Endothelial cell of umbilical vein (primary cell): Measurements from ENCODE around the gene HBE1. TPM values are rescaled to one million over a fixed set of nuclear protein-coding genes. Genes with fewer than 3 reads are reported as not detected.

Experiments used
- BruUV-seq: library from RNA; stranded (reverse); fragments of 400-500 nt; replicated peaks from 2 replicates; lab custom pipeline; 2021; lab: Mats Ljungman, UMichigan
- CTCF ChIA-PET: fragments of 300-600, 350-600 bp; sonication (Branson Sonifier 250); formaldehyde crosslinking; loops from one replicate; lab custom pipeline; 2021; ENCODE audit warnings: antibody characterized with exemption, inconsistent platforms; lab: Charles Lee
- POLR2A ChIA-PET: fragments of 300-600, 350-600 bp; sonication (Branson Sonifier 250); formaldehyde crosslinking; loops from one replicate; lab custom pipeline; 2021; ENCODE audit warnings: antibody characterized with exemption, inconsistent platforms; lab: Charles Lee
- DNase-seq: peaks from one replicate; pipeline ENCODE4 v3.0.0-alpha.2; 2011; ENCODE audit warnings: low read depth, low spot score
- FAIRE-seq: peaks from 2 replicates; lab custom pipeline; 2011; peaks lifted over from hg19 to GRCh38; lab: Jason Lieb, UNC
- H2AFZ ChIP-seq: 2 replicates; pipeline ENCODE4 v1.6.0; 2012; ENCODE audit warnings: low read depth, low read length, control low read depth, inconsistent platforms
- H3K27ac ChIP-seq: 2 replicates; pipeline ENCODE4 v1.5.1; 2011; ENCODE audit warnings: low read depth, mild to moderate bottlenecking, control low read depth, low read length, moderate library complexity; ENCODE audit not compliant: insufficient read depth
- H3K27me3 ChIP-seq, 2 experiments: 2 replicates each; pipeline versions ENCODE4 v1.6.0 to v1.6.1; 2011; ENCODE audit warnings: low read length in 2 of 2, mixed read lengths in 1 of 2; ENCODE audit not compliant: control insufficient read depth in 2 of 2, insufficient read depth in 2 of 2
- H3K36me3 ChIP-seq, 2 experiments: 2 replicates in 1 of 2; 3 replicates in 1 of 2; pipeline ENCODE4 v1.5.1; 2011; ENCODE audit warnings: low read length in 2 of 2, mild to moderate bottlenecking in 1 of 2, moderate library complexity in 1 of 2; ENCODE audit not compliant: control insufficient read depth in 2 of 2, insufficient read depth in 2 of 2; ENCODE audit errors: extremely low read depth in 1 of 2
- H3K4me1 ChIP-seq: 3 replicates; pipeline ENCODE4 v1.5.1; 2011; ENCODE audit warnings: mild to moderate bottlenecking, low read length; ENCODE audit not compliant: control insufficient read depth, insufficient read depth; ENCODE audit errors: extremely low read depth
- H3K4me2 ChIP-seq: 2 replicates; pipeline ENCODE4 v1.6.1; 2011; ENCODE audit warnings: low read length, control low read depth, mixed read lengths; ENCODE audit not compliant: insufficient read depth
- H3K4me3 ChIP-seq, 3 experiments: fragments of 200-600 bp in 1 of 3; sonication (generic), shearing (Covaris generic) in 1 of 3; replicated peaks in 1 of 3; 2 replicates each; pipeline ENCODE4 v1.5.1; 2011 to 2016; ENCODE audit warnings: control low read depth in 3 of 3, low read length in 3 of 3, mild to moderate bottlenecking in 2 of 3, inconsistent platforms in 1 of 3, low read depth in 1 of 3, moderate library complexity in 1 of 3; ENCODE audit not compliant: insufficient read depth in 1 of 3
- H3K79me2 ChIP-seq: 2 replicates; pipeline ENCODE4 v1.6.0; 2012; ENCODE audit warnings: low read length, inconsistent platforms; ENCODE audit not compliant: control insufficient read depth, insufficient read depth
- H3K9ac ChIP-seq: replicated peaks from 2 replicates; pipeline ENCODE3; 2011; ENCODE audit warnings: low read length, control low read depth; ENCODE audit not compliant: insufficient read depth; ENCODE audit errors: extremely low read depth
- H3K9me1 ChIP-seq: replicated peaks from 3 replicates; pipeline ENCODE4 v1.6.0; 2011; ENCODE audit warnings: mild to moderate bottlenecking, low read length; ENCODE audit not compliant: control insufficient read depth, insufficient read depth; ENCODE audit errors: extremely low read depth
- H3K9me3 ChIP-seq: replicated peaks from 2 replicates; pipeline ENCODE4 v1.5.1; 2012; ENCODE audit warnings: low read length, inconsistent platforms; ENCODE audit not compliant: control insufficient read depth, insufficient read depth
- H4K20me1 ChIP-seq: replicated peaks from 2 replicates; pipeline ENCODE3; 2011; ENCODE audit warnings: mild to moderate bottlenecking, low read length; ENCODE audit not compliant: control insufficient read depth, insufficient read depth; ENCODE audit errors: extremely low read depth
- CTCF ChIP-seq, 2 donors: IDR thresholded peaks; 1 replicate in 1 of 2; 2 replicates in 1 of 2; pipeline ENCODE4 v1.5.1; 2011; ENCODE audit warnings: low read length in 2 of 2, mild to moderate bottlenecking in 2 of 2, moderate library complexity in 2 of 2, control low read depth in 1 of 2, inconsistent platforms in 1 of 2, low read depth in 1 of 2; ENCODE audit not compliant: insufficient read depth in 1 of 2; ENCODE audit errors: extremely low read depth in 1 of 2
- EZH2 ChIP-seq: IDR thresholded peaks from 2 replicates; pipeline ENCODE4 v1.6.1; 2012; ENCODE audit warnings: borderline replicate concordance, low read depth, mild to moderate bottlenecking, moderate library complexity, low read length, inconsistent platforms; ENCODE audit not compliant: severe bottlenecking
- FOS ChIP-seq: IDR thresholded peaks from 2 replicates; pipeline ENCODE4 v1.6.1; 2011; ENCODE audit warnings: mild to moderate bottlenecking, low read length, moderate library complexity, borderline replicate concordance; ENCODE audit not compliant: insufficient read depth
- GATA2 ChIP-seq: IDR thresholded peaks from 2 replicates; pipeline ENCODE4 v1.7.0; 2011; ENCODE audit warnings: low read depth, mild to moderate bottlenecking, moderate library complexity, mixed read lengths, low read length; ENCODE audit not compliant: insufficient read length, insufficient read depth
- JUN ChIP-seq: IDR thresholded peaks from 2 replicates; pipeline ENCODE4 v1.6.1; 2011; ENCODE audit warnings: borderline replicate concordance, low read depth; ENCODE audit not compliant: insufficient read length, insufficient read depth
- MAX ChIP-seq: IDR thresholded peaks from 2 replicates; pipeline ENCODE4 v1.6.1; 2011; ENCODE audit not compliant: insufficient read depth, insufficient read length
- MYC ChIP-seq: IDR thresholded peaks from one replicate; pipeline ENCODE4 v1.6.1; 2011; ENCODE audit warnings: mild to moderate bottlenecking, low read depth, low read length
- POLR2A ChIP-seq: IDR thresholded peaks from 2 replicates; pipeline ENCODE4 v1.6.1; 2012; ENCODE audit warnings: low read depth, mild to moderate bottlenecking, control low read depth, low read length
- POLR2AphosphoS5 ChIP-seq: IDR thresholded peaks from 2 replicates; pipeline ENCODE4 v1.6.1; 2012; ENCODE audit warnings: low read depth, mild to moderate bottlenecking, control low read depth, low read length, moderate library complexity; ENCODE audit not compliant: insufficient read depth
- dilution Hi-C: fragments of 300-500 bp; cut with MboI; formaldehyde crosslinking; loops from one replicate; pipeline ENCODE4 v1.15.0; 2019; ENCODE audit warnings: low sequenced_read_pairs; ENCODE audit not compliant: extremely low pct_ligation_motif_present
- intact Hi-C: fragments of 100-400 bp; cut with micrococcal nuclease; formaldehyde crosslinking; loops from one replicate; pipeline ENCODE4 v1.10.0; 2022
- polyA plus RNA-seq, 4 experiments: library from polyadenylated mRNA; depleted of rRNA in 3 of 4; stranded (reverse) in 3 of 4; unstranded in 1 of 4; fragments of >200 nt; gene quantifications; 2 replicates each; pipeline versions ENCODE4 v1.2.1 to v1.2.3, GENCODE V29; 2011 to 2012; ENCODE audit warnings: missing spikeins in 1 of 4
- total RNA-seq: library from RNA; stranded (reverse); gene quantifications from 2 replicates; pipeline ENCODE4 v1.2.3, GENCODE V29; 2021

HBE1 gene
- total and polyA plus RNA-seq, 2 donors (not counting 3 experiments of a cell fraction or from before 2014, with no cell fraction given): 0.37 TPM; not detected in 1

DNA sequence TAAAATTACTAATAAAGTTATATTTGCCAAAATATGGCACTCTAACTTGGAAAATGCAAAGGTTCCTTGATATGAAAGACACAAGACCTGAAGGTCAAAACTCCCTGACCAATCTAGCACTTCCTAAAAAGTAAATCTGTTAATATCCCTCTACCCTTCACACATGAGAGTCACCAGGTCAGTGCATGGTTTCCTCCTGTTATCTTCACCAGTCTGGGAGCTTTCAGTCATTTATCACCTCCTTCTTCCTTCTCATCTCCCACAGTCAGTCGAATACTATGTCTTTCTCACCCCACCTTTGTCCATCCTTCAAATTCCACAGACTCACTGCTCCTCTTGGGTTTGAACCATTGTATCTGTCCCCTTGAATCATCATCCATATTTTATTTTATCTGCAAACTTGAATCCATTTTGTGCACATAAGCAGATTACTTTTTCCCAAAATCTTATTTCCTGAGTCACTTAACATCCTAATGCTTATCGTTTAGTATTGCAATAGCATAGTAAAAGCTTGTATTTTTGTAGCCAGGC, 2.6 kb downstream of the HBE1 start:
- POLR2A ChIA-PET: no interaction called here
- Histone ChIP-seq H3K36me3 (no peaks in the 10 kb centered on the region), H3K79me2 (no peaks in the 10 kb centered on the region), H3K9me1 (no peaks in the 10 kb centered on the region), H3K4me2 (no peak overlapping the region), H3K4me3 (no peak overlapping the region), H3K4me1 (no peaks in the 10 kb centered on the region), H3K27ac (no peak overlapping the region), H3K9ac (no peak overlapping the region), H3K9me3 (no peaks in the 10 kb centered on the region), H4K20me1 (no peaks in the 10 kb centered on the region), H2AFZ (no peak overlapping the region), H3K27me3 (no peaks in the 10 kb centered on the region)
- CTCF ChIA-PET: no interaction called here
- TF ChIP-seq EZH2: no peak
- DNase-seq (no peak), FAIRE-seq (no peak)
- dilution Hi-C loops (no loop called here), intact Hi-C loops (loop anchor here (2.0 kb wide), 1 partner anchor 32 kb away; no protein-coding TSS in a partner anchor)
- BruUV-seq: no TSS peak

DNA sequence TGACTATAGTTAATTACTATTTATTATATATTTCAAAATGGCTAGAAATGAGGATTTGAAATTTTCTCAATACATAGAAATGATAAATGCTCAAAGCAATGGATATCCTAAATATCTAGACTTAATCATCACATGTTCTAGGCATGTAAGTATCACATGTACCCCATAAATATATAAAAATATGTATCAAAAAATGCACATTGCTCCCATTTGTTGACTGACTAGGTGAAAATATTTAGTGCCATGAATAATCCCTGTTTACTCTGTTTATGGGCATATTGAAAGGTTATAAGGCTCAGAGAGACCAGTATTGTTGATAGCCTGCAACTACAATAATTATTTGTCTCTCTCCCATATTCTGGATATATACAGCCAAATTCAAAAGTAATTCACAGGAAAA, 3.1 kb downstream of the HBE1 start:
- Histone ChIP-seq H3K4me1 (no peaks in the 10 kb centered on the region), H3K9me1 (no peaks in the 10 kb centered on the region), H3K9me3 (no peaks in the 10 kb centered on the region), H3K36me3 (no peaks in the 10 kb centered on the region), H3K4me3 (no peak overlapping the region), H4K20me1 (no peaks in the 10 kb centered on the region), H3K27me3 (no peaks in the 10 kb centered on the region), H3K9ac (no peak overlapping the region), H3K4me2 (no peak overlapping the region), H3K27ac (no peak overlapping the region), H3K79me2 (no peaks in the 10 kb centered on the region), H2AFZ (no peak overlapping the region)
- DNase-seq: no peak
- FAIRE-seq: no peak
- no TSS peak for BruUV-seq
- intact Hi-C loops: loop anchor here (2.0 kb wide), 1 partner anchor 32 kb away; no protein-coding TSS in a partner anchor
- POLR2A ChIA-PET: no interaction called here
- dilution Hi-C loops: no loop called here
- CTCF ChIA-PET: no interaction called here
- TF ChIP-seq MYC (no peak), FOS (no peak), POLR2AphosphoS5 (no peak), POLR2A (no peak), JUN (no peak), CTCF (IDR thresholded peaks at IDR 0.05; ENCODE audit: extremely low read depth in 1 of 2, insufficient read depth in 1 of 2, low read depth in 1 of 2, low read length in 2 of 2) (no peak), GATA2 (no peak), MAX (no peak), EZH2 (no peak)
